ENCODE results near the gene TNFRSF1A.

Gene TNFRSF1A

DNA sequence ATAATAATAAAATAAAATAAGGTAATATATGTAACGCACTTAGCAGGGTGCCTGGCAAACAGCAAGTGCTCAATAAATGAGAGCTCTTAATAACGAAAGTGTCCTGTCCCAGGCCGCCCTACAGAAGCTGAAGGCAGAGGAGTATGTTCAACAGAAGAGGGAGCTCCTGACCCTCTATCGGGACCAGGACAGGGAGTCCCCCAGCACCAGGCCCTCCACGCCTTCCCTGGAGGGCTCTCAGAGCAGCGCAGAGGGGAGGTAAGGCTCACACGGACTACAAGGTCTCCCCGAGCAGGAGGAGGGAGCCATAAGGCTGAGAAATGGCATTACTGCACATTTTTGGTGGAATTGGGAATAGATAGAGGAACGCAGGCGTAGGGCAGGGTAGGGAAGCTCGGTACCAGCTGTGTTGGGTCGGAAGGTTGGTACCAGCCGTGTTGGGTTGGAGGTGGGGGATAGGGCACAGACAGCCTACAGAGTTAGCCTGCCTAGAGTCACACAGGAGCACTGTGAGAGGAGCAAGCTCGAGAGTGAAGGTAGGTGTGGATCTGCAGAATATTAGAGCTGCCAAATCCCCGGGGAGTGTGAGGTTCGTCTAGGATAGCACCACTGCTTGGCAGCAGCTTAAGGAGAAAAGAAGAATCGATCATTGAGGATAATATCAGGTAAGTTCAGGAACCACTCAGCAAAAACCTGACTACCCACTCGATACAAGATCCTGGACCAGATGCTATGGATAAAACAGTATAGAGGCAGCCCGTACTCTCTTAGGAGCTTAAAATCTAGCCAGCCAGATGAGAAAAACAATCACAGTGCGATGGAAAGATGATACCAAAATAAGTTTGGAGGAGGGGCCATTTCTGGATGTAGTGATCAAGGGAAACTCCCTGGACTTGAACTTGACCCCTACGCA, 15.3 kb downstream of the TNFRSF1A start:
- TF ChIP-seq, protein P1, sequence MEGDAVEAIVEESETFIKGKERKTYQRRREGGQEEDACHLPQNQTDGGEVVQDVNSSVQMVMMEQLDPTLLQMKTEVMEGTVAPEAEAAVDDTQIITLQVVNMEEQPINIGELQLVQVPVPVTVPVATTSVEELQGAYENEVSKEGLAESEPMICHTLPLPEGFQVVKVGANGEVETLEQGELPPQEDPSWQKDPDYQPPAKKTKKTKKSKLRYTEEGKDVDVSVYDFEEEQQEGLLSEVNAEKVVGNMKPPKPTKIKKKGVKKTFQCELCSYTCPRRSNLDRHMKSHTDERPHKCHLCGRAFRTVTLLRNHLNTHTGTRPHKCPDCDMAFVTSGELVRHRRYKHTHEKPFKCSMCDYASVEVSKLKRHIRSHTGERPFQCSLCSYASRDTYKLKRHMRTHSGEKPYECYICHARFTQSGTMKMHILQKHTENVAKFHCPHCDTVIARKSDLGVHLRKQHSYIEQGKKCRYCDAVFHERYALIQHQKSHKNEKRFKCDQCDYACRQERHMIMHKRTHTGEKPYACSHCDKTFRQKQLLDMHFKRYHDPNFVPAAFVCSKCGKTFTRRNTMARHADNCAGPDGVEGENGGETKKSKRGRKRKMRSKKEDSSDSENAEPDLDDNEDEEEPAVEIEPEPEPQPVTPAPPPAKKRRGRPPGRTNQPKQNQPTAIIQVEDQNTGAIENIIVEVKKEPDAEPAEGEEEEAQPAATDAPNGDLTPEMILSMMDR (IDR thresholded peaks at IDR 0.05; ENCODE audit: borderline replicate concordance, insufficient read depth, low read depth, low read length), result no peak

DNA sequence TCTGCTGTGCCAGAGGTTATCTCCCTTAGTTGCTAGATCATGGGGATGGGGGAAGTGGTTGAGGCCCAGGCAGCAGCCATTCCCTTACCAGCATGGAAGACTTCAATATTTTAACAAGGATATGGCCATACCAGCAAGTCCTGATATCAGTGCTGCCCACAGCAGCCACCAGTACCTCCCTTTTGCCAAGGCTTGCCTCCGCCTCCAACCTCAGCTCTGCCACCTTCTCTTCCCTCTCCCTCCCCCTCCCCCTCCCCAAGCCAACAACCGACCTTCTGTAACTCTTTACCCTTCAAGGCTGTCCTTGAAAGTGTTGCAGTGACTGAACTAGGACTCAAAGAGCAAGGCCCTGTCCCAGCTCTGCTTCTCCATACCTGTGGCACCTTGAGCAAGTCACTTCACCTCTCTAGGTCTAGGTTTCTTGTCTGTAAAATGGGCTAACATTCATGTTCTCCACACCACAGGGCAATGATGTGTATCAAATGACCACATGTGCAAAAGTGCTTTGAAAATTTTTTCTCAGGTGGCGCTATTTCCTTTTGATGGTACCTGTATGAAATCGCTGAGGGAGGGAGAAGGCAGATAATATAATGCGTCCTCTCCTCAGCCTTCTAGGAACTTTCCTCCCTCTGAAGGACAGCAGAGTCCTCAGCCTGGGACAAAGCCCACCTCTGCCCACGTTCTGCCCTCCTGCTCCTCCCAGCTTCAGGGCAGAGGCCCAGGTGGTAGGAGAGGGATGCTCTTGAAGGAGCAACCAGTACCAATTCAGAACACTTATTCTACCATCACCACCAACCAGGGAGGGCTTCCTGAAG, 16.7 kb downstream of the TNFRSF1A start:
- TF ChIP-seq, protein P1 (IDR thresholded peaks at IDR 0.05; ENCODE audit: borderline replicate concordance, insufficient read depth, low read depth, low read length), result no peak
- no peak overlapping the region for H3K4me3 ChIP-seq (ENCODE audit: low read depth, low read length)

More for the DNA sequence above, 15.3 kb downstream of the TNFRSF1A start:
- H3K4me3 ChIP-seq (ENCODE audit: low read depth, low read length), result no peak overlapping the region

DNA sequence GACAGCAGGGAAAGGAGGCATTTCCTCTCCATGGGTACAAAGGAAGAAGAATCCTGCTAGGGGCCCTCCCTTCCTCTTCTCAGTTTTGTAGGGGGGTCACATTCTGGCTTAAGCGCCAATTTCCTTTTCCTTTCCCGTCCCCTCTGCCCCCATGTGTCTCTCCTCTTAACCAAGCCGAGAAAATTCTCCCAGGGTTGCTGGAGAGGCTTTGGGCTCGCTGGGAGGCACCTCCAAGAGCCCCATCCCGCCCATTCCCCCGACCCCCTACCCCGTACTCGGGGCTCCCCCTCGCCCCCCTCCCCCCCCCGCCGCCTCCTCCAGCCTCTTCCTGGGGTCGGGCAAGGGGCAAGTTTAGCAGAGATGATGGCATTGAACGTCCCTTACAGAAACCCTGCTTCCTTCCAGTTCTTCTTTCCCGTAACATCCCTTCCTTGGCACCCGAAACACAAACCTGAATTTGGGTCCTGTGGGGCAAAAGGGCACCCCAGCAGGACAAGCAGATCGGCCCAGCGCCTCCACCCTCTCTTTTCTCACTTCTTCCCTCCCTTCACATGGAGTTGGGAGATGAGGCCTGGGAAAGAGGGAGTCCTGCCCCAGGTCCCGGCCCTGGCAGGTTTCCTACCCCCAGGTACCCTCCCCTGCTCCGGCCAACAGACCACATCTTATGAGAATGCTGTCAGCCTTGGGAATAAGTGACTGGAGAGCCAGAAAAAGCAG, 17.7 kb downstream of the TNFRSF1A start:
- TF ChIP-seq, protein P1 (IDR thresholded peaks at IDR 0.05; ENCODE audit: borderline replicate concordance, insufficient read depth, low read depth, low read length), result no peak
- H3K4me3 ChIP-seq (ENCODE audit: low read depth, low read length), result no peak overlapping the region

DNA sequence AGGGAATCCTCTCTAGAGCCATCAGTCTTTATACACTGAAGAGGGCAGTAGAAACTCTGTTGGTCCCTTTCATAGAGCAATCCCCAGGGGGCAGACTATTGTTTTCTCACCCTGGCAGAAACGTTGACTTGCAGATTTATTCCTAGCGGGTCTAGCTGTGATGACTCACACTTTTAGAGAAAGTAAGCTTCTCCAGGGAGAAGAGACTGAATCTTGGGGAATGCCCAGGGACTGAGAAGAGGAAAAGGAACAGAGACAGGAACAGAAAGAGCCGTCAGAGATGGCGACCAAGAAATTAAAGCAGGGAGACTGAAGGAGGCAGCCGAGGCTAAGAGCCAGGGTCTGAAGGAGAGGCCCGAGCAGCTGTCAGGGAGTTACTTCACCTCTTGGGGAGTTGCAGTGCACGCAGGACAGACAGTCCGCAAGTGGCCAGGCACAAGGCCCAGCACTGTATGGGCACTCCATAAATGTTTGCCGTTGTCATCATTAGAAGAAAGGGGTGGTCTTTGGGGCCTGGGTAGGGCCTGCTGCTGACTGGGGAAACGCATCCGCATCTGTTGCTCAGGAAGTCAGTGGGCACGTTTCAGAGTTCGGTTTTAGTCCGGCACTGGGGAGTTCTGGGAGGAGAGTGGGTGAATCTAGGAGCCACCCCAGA, 18.4 kb downstream of the TNFRSF1A start:
- TF ChIP-seq, protein P1 (IDR thresholded peaks at IDR 0.05; ENCODE audit: borderline replicate concordance, insufficient read depth, low read depth, low read length), result peak; percentile 32; the same call in 1 of the 2 replicates
- H3K4me3 ChIP-seq (ENCODE audit: low read depth, low read length), result no peak overlapping the region

DNA sequence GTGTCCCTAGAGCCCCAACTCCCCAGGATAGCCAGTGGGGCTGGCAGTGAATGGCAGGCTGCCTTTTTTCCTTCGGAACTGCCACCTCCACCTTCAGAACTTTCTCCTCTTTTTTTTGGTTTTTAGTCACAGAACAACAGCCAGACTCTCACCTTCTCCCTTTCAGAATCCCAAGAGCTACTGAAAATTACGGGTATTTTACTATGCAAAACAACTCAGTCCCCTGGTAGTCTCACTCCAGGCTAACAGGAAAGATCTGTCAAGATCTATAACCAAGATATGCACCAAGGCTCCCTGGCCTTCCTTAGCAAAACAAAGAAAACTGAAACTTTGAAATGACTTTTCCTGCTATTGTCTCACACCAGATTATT, 18.9 kb downstream of the TNFRSF1A start:
- no peak overlapping the region for H3K4me3 ChIP-seq (ENCODE audit: low read depth, low read length)
- TF ChIP-seq, protein P1 (IDR thresholded peaks at IDR 0.05; ENCODE audit: borderline replicate concordance, insufficient read depth, low read depth, low read length), result no peak

DNA sequence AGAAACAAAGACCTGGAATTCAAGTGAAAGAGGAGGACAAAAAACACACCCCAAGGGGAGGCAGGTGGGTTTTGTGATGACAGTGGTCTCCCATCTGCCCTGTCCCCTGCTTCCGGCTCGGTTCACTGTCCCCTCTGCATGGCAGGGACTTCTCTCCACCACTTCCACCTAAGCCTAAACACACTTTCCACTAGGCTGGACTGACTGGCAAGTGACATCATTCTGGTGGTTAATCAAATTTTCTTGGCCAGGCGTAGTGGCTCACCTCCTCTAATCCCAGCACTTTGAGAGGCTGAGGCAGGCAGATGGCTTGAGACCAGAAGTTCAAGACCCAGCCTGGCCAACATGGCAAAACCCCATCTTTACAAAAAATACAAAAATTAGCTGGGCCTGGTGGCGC, 19.5 kb downstream of the TNFRSF1A start:
- no peak overlapping the region for H3K4me3 ChIP-seq (ENCODE audit: low read depth, low read length)
- TF ChIP-seq, protein P1 (IDR thresholded peaks at IDR 0.05; ENCODE audit: borderline replicate concordance, insufficient read depth, low read depth, low read length), result no peak

All from GM12875 (cell line).